ENCODE data around the gene ERMARD. TPM values are rescaled to one million over a fixed set of nuclear protein-coding genes. Genes with fewer than 3 reads are reported as not detected.

The ERMARD gene
- total RNA-seq, 1 donor from 2014 or later = 30.3 TPM

DNA sequence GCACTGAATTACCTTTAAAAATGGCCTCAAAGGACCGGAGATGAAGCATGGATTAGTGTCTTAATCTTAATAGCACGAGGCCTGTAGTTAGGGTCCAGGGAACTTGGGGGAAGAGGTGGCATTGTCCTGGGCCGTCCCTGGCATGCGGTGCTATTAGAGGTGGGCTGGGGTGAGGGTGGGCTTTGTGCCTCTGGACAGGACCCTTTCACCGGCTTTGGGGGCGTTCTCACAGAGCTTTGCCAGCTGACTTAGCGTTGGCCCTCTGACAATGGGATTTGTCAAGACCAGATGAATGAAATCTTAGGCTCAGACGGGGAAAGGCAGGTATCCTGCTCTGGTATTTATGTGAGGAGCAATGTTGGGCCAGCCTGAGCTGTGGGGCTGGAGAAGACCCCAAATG lies 59.6 kb downstream of the ERMARD start:
- peaks cover 17% of the 10 kb centered on the region for H3K36me3 Mint-ChIP-seq (ENCODE audit: insufficient read depth)
- peak overlapping the region; percentile 97 for H3K27ac Mint-ChIP-seq
- no peaks in the 10 kb centered on the region for H3K27me3 Mint-ChIP-seq
- no peak for DNase-seq (ENCODE audit: low spot score, unreplicated experiment)
- H3K4me3 Mint-ChIP-seq (ENCODE audit: low read depth) = no peak overlapping the region
- TF ChIP-seq, protein P1, sequence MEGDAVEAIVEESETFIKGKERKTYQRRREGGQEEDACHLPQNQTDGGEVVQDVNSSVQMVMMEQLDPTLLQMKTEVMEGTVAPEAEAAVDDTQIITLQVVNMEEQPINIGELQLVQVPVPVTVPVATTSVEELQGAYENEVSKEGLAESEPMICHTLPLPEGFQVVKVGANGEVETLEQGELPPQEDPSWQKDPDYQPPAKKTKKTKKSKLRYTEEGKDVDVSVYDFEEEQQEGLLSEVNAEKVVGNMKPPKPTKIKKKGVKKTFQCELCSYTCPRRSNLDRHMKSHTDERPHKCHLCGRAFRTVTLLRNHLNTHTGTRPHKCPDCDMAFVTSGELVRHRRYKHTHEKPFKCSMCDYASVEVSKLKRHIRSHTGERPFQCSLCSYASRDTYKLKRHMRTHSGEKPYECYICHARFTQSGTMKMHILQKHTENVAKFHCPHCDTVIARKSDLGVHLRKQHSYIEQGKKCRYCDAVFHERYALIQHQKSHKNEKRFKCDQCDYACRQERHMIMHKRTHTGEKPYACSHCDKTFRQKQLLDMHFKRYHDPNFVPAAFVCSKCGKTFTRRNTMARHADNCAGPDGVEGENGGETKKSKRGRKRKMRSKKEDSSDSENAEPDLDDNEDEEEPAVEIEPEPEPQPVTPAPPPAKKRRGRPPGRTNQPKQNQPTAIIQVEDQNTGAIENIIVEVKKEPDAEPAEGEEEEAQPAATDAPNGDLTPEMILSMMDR (IDR thresholded peaks at IDR 0.05; ENCODE audit: unreplicated experiment) = no peak
- peaks cover 49% of the 10 kb centered on the region for H3K4me1 Mint-ChIP-seq (ENCODE audit: low read depth)
- peaks cover 12% of the 10 kb centered on the region for H3K9me3 Mint-ChIP-seq (ENCODE audit: low read depth)

DNA sequence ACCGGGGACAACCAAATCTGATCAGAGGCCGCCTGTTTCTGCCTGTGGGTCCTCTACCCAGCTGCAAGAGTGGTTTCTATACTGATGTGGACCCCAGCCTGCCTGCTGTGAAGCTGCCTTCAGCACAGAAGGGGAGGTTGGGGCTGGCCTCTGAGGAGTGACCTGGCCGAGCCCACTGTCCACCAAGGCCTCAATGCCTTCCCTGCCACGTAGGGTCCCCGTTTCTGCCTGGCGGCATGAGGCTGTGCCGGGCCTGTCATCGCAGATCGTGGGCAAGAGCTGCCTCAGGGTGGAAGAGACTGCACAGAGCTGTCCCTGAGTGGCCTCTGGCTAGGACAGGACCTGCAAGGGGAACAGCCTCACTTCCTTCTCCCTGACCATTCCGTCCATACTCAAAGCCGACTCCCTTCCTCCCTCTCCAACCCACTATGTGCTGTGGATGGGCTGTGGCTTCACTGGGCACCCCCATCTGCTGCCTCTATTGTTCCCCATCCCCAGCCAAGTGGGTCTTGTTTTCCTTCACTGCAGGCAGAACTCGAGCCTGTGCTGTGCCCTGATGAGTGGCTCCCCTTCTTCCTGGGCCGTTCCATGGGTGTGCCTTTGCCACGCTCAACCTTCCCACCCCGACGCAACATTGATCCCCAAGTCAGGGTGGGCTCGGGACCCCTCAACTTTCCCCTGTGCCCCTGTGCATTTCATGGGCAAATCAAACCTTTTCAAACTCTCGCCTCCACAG lies 60.3 kb downstream of the ERMARD start:
- Mint-ChIP-seq H3K9me3 (ENCODE audit: low read depth) (peaks cover 17% of the 10 kb centered on the region), H3K27ac (peak overlapping the region; percentile 97), H3K36me3 (ENCODE audit: insufficient read depth) (peaks cover 20% of the 10 kb centered on the region), H3K4me3 (ENCODE audit: low read depth) (no peak overlapping the region), H3K27me3 (no peaks in the 10 kb centered on the region), H3K4me1 (ENCODE audit: low read depth) (peaks cover 43% of the 10 kb centered on the region)
- TF ChIP-seq, protein P1 (IDR thresholded peaks at IDR 0.05; ENCODE audit: unreplicated experiment) = no peak
- DNase-seq (ENCODE audit: low spot score, unreplicated experiment) = no peak

DNA sequence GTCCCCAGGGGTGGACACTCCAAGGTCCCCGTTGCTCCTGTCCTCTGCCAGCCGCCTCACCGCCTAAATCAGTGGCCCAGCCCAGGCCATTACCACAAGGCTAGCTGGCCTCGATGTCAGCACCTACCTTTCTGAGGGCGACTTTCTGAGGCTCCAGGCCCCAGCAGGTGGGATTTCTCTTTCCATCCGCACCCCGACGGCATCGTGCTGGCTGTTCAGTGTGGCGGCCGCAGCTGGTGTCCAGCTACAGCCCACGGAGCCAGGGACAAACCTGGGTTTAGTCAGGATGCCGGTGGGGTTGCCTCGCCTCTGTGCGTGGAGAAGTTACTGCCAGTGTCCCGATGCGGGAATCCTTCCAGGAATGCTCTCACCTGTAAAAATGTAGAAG lies 60.8 kb downstream of the ERMARD start:
- Mint-ChIP-seq H3K36me3 (ENCODE audit: insufficient read depth) (peaks cover 26% of the 10 kb centered on the region), H3K9me3 (ENCODE audit: low read depth) (peaks cover 22% of the 10 kb centered on the region), H3K4me3 (ENCODE audit: low read depth) (no peak overlapping the region), H3K27ac (peak overlapping the region; percentile 88), H3K27me3 (no peaks in the 10 kb centered on the region), H3K4me1 (ENCODE audit: low read depth) (peaks cover 40% of the 10 kb centered on the region)
- TF ChIP-seq, protein P1 (IDR thresholded peaks at IDR 0.05; ENCODE audit: unreplicated experiment) = no peak
- no peak for DNase-seq (ENCODE audit: low spot score, unreplicated experiment)

DNA sequence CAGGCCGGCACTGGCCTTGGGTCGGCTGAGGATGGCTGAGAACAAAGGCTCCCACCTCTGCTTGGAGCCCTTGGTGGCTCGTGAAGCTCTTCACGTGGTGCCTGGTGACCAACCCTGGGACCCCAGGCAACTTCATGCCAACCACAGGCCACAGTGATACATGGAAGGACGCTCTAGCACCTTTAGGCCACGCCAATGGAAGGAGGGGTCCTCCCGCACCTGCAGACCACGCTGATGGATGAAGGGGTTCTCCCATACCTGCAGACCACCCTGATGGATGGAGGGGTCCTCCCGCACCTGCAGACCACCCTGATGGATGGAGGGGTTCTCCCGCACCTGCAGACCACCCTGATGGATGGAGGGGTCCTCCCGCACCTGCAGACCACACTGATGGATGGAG lies 62.5 kb downstream of the ERMARD start:
- Mint-ChIP-seq H3K36me3 (ENCODE audit: insufficient read depth) (peaks cover 32% of the 10 kb centered on the region), H3K27ac (no peak overlapping the region), H3K9me3 (ENCODE audit: low read depth) (peaks cover 39% of the 10 kb centered on the region), H3K27me3 (no peaks in the 10 kb centered on the region), H3K4me3 (ENCODE audit: low read depth) (no peak overlapping the region), H3K4me1 (ENCODE audit: low read depth) (peaks cover 39% of the 10 kb centered on the region)
- no peak for DNase-seq (ENCODE audit: low spot score, unreplicated experiment)
- TF ChIP-seq, protein P1 (IDR thresholded peaks at IDR 0.05; ENCODE audit: unreplicated experiment) = no peak

DNA sequence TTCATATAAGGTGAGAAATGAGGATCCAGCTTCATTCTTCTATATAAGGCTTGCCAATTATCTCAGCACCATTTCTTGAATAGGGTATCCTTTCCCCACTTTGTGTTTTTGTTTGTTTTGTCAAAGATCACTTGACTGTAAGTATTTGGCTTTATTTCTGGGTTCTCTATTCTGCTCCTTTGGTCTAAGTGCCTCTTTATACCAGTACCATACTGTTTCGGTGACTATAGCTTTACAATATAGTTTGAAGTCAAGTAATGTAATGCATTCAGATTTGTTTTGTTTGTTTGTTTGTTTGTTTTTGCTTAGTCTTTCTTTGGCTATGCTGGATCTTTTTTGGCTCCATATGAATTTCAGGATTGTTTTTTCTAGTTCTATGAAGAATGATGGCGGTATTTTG lies 64.6 kb downstream of the ERMARD start:
- Mint-ChIP-seq H3K27ac (no peak overlapping the region), H3K9me3 (ENCODE audit: low read depth) (peaks cover 39% of the 10 kb centered on the region), H3K4me3 (ENCODE audit: low read depth) (no peak overlapping the region), H3K4me1 (ENCODE audit: low read depth) (peaks cover 28% of the 10 kb centered on the region), H3K27me3 (no peaks in the 10 kb centered on the region), H3K36me3 (ENCODE audit: insufficient read depth) (peaks cover 32% of the 10 kb centered on the region)
- TF ChIP-seq, protein P1 (IDR thresholded peaks at IDR 0.05; ENCODE audit: unreplicated experiment) = no peak
- DNase-seq (ENCODE audit: low spot score, unreplicated experiment) = no peak
